GM19351 (cell line): Measurements from ENCODE around the gene SPATC1L.
"Not testable (repeated sequence)": the region's sequence is repeated elsewhere in the genome, so short reads cannot be mapped to it uniquely, and the experiment has no call there.

Experiments used
- ATAC-seq: cut with Tn5 transposase; IDR thresholded peaks from one replicate; pipeline ENCODE4 v1.9.1; 2021; ENCODE audit warnings: mild to moderate bottlenecking, moderate library complexity; ENCODE audit not compliant: unreplicated experiment

The SPATC1L gene

GRCh38 chr21:46200877-46201803 is 16.9 kb upstream of the SPATC1L start:
- ATAC-seq, result not testable (repeated sequence)

- no peak for ATAC-seq
Measured at GRCh38 chr21:46199436-46200373, 15.4 kb upstream of the SPATC1L start.

- ATAC-seq, result no peak
Measured at GRCh38 chr21:46196733-46197132, 12.5 kb upstream of the SPATC1L start.

GRCh38 chr21:46195595-46196195 is 11.4 kb upstream of the SPATC1L start:
- no peak for ATAC-seq

GRCh38 chr21:46194374-46195334 is 10.4 kb upstream of the SPATC1L start:
- no peak for ATAC-seq

GRCh38 chr21:46193829-46194373 is 9.6 kb upstream of the SPATC1L start:
- no peak for ATAC-seq

- ATAC-seq, result no peak
Measured at GRCh38 chr21:46191686-46192575, 7.7 kb upstream of the SPATC1L start.

GRCh38 chr21:46191257-46191685 is 7.0 kb upstream of the SPATC1L start:
- no peak for ATAC-seq

GRCh38 chr21:46190491-46191131 is 6.4 kb upstream of the SPATC1L start:
- ATAC-seq, result no peak

GRCh38 chr21:46189959-46190490 is 5.8 kb upstream of the SPATC1L start:
- ATAC-seq, result no peak

- ATAC-seq, result no peak
Measured at GRCh38 chr21:46189213-46189958, 5.1 kb upstream of the SPATC1L start.

GRCh38 chr21:46188226-46189212 is 4.3 kb upstream of the SPATC1L start:
- no peak for ATAC-seq

- ATAC-seq, result no peak
Measured at GRCh38 chr21:46187814-46188213, 3.6 kb upstream of the SPATC1L start.

- no peak for ATAC-seq
Measured at GRCh38 chr21:46187261-46187660, 3.0 kb upstream of the SPATC1L start.

- ATAC-seq, result no peak
Measured at GRCh38 chr21:46185716-46186115, 1.5 kb upstream of the SPATC1L start.
